ENCODE data around the gene PRSS57.
"Not testable (repeated sequence)": the region's sequence is repeated elsewhere in the genome, so short reads cannot be mapped to it uniquely, and the experiment has no call there.

Gene PRSS57

GRCh38 chr19:695352-695949 is at the start of gene PRSS57:
TSS of gene PRSS57 (minus strand) at chr19:695452. CDS start at chr19:695430, 22 bp downstream.
- no peak for DNase-seq

- DNase-seq: no peak
Measured at GRCh38 chr19:743168-743687, 48.0 kb upstream of the PRSS57 start.

- DNase-seq: no peak
Measured at GRCh38 chr19:742540-743075, 47.4 kb upstream of the PRSS57 start.

- DNase-seq: no peak
Measured at GRCh38 chr19:741506-742131, 46.4 kb upstream of the PRSS57 start.

GRCh38 chr19:740816-741505 is 45.7 kb upstream of the PRSS57 start:
- not testable (repeated sequence) for DNase-seq

GRCh38 chr19:739998-740715 is 44.9 kb upstream of the PRSS57 start:
- DNase-seq: no peak

- DNase-seq: no peak
Measured at GRCh38 chr19:738509-739128, 43.4 kb upstream of the PRSS57 start.

- DNase-seq: peak; percentile 3 to 45
Measured at GRCh38 chr19:737591-738093, 42.4 kb upstream of the PRSS57 start.

GRCh38 chr19:736125-736524 is 40.9 kb upstream of the PRSS57 start:
- no peak for DNase-seq

- DNase-seq: no peak
Measured at GRCh38 chr19:734716-735115, 39.5 kb upstream of the PRSS57 start.

- DNase-seq: no peak
Measured at GRCh38 chr19:732148-733069, 37.2 kb upstream of the PRSS57 start.

GRCh38 chr19:731000-731399 is 35.7 kb upstream of the PRSS57 start:
- DNase-seq: no peak

- no peak for DNase-seq
Measured at GRCh38 chr19:729965-730668, 34.9 kb upstream of the PRSS57 start.

GRCh38 chr19:729564-729963 is 34.3 kb upstream of the PRSS57 start:
- not testable (repeated sequence) for DNase-seq

GRCh38 chr19:728011-728410 is 32.8 kb upstream of the PRSS57 start:
- DNase-seq: no peak

GRCh38 chr19:726993-727956 is 32.0 kb upstream of the PRSS57 start:
- no peak for DNase-seq

GRCh38 chr19:725461-726089 is 30.3 kb upstream of the PRSS57 start:
- no peak for DNase-seq

GRCh38 chr19:723714-724113 is 28.5 kb upstream of the PRSS57 start:
- DNase-seq: no peak

- DNase-seq: no peak
Measured at GRCh38 chr19:723247-723646, 28.0 kb upstream of the PRSS57 start.
